B cell (primary cell): ENCODE measurements around the gene DMC1. TPM values are rescaled to one million over a fixed set of nuclear protein-coding genes. Genes with fewer than 3 reads are reported as not detected.

Source experiments
- ATAC-seq: fragments of 200-7000 bp; cut with Tn5 transposase; one replicate; pipeline ENCODE4 v1.10.0; 2021; ENCODE audit warnings: low read depth, mild to moderate bottlenecking, moderate number of reproducible peaks, moderate library complexity
- CTCF ChIA-PET: fragments of 350-600 bp; sonication (Branson Sonifier 250); formaldehyde crosslinking; loops from one replicate; lab custom pipeline; 2021; ENCODE audit warnings: antibody characterized with exemption, inconsistent platforms; lab: Charles Lee
- POLR2A ChIA-PET: fragments of 350-600 bp; sonication (Branson Sonifier 250); formaldehyde crosslinking; loops from one replicate; lab custom pipeline; 2021; ENCODE audit warnings: antibody characterized with exemption; lab: Charles Lee
- DNase-seq: peaks from one replicate; pipeline ENCODE4 v3.0.0; 2013
- H2AFZ ChIP-seq: 2 replicates; pipeline ENCODE4 v1.6.1; 2012; ENCODE audit warnings: mild to moderate bottlenecking, low read depth, low read length; ENCODE audit not compliant: insufficient read depth, poor library complexity, severe bottlenecking
- H3K27ac ChIP-seq, 2 donors: 1 replicate in 1 of 2; 2 replicates in 1 of 2; pipeline ENCODE4 v1.5.1; 2012 to 2013; ENCODE audit warnings: low read length in 2 of 2, mild to moderate bottlenecking in 2 of 2, moderate library complexity in 1 of 2
- H3K27me3 ChIP-seq, 4 experiments: fragments of 200-600 bp in 1 of 4; sonication (generic) in 1 of 4; replicated peaks in 1 of 4; 1 replicate in 2 of 4; 2 replicates in 2 of 4; pipeline versions ENCODE4 v1.6.1 to v1.7.0; 2013 to 2016; ENCODE audit warnings: low read length in 3 of 4, mild to moderate bottlenecking in 2 of 4, mixed read lengths in 1 of 4, moderate library complexity in 1 of 4; ENCODE audit not compliant: insufficient read depth in 4 of 4, control insufficient read depth in 3 of 4; ENCODE audit errors: control extremely low read depth in 1 of 4
- H3K36me3 ChIP-seq, 2 experiments: replicated peaks in 1 of 2; 1 replicate in 1 of 2; 2 replicates in 1 of 2; pipeline versions ENCODE4 v1.6.1 to v1.7.1; 2013; ENCODE audit warnings: low read length in 1 of 2; ENCODE audit not compliant: insufficient read depth in 2 of 2, control insufficient read depth in 1 of 2; ENCODE audit errors: control extremely low read depth in 1 of 2, extremely low read depth in 1 of 2
- H3K4me1 ChIP-seq, 2 donors: fragments of 200-600 bp in 1 of 2; sonication (generic) in 1 of 2; 1 replicate in 1 of 2; 2 replicates in 1 of 2; pipeline versions ENCODE4 v1.5.1 to v1.6.1; 2013 to 2017; ENCODE audit warnings: low read length in 2 of 2; ENCODE audit not compliant: control insufficient read depth in 2 of 2, insufficient read depth in 2 of 2
- H3K4me2 ChIP-seq: replicated peaks from 2 replicates; pipeline ENCODE3; 2012; ENCODE audit warnings: mild to moderate bottlenecking, low read depth, low read length; ENCODE audit not compliant: poor library complexity, severe bottlenecking
- H3K4me3 ChIP-seq, 5 experiments: fragments of 200-600 bp in 1 of 5; sonication (generic) in 1 of 5; 1 replicate in 3 of 5; 2 replicates in 2 of 5; pipeline versions ENCODE4 v1.5.1 to v1.7.0; 2011 to 2016; ENCODE audit warnings: low read length in 4 of 5, mild to moderate bottlenecking in 4 of 5, low read depth in 2 of 5, control low read depth in 1 of 5, moderate library complexity in 1 of 5; ENCODE audit not compliant: insufficient read depth in 1 of 5; ENCODE audit errors: control extremely low read depth in 1 of 5, extremely low read depth in 1 of 5
- H3K79me2 ChIP-seq: fragments of 200-600 bp; sonication (generic); one replicate; pipeline ENCODE4 v1.6.0; 2016; ENCODE audit warnings: low read length; ENCODE audit not compliant: control insufficient read depth, insufficient read depth
- H3K9ac ChIP-seq: fragments of 200-600 bp; sonication (generic); 2 replicates; pipeline ENCODE4 v1.6.1; 2017; ENCODE audit warnings: mild to moderate bottlenecking, low read length, moderate library complexity
- H3K9me3 ChIP-seq, 3 donors: one replicate each; pipeline versions ENCODE4 v1.6.1 to v1.7.1; 2013; ENCODE audit warnings: low read length in 2 of 3; ENCODE audit not compliant: control insufficient read depth in 2 of 3, insufficient read depth in 1 of 3; ENCODE audit errors: control extremely low read depth in 1 of 3
- H4K20me1 ChIP-seq: 2 replicates; pipeline ENCODE4 v1.6.0; 2012; ENCODE audit warnings: mild to moderate bottlenecking, low read length; ENCODE audit not compliant: insufficient read depth, control insufficient read depth, poor library complexity, severe bottlenecking
- H3K27ac Mint-ChIP-seq: one replicate; pipeline ENCODE4 v1.8.0; 2021; ENCODE audit warnings: mixed read lengths
- H3K27me3 Mint-ChIP-seq: one replicate; pipeline ENCODE4 v1.8.0; 2021; ENCODE audit warnings: mixed read lengths
- H3K4me1 Mint-ChIP-seq: one replicate; pipeline ENCODE4 v1.8.0; 2021; ENCODE audit warnings: mixed read lengths
- H3K4me3 Mint-ChIP-seq: one replicate; pipeline ENCODE4 v1.8.0; 2021; ENCODE audit warnings: mixed read lengths
- H3K9me3 Mint-ChIP-seq: one replicate; pipeline ENCODE4 v1.8.0; 2022; ENCODE audit warnings: mixed read lengths; ENCODE audit not compliant: insufficient read depth
- EZH2 ChIP-seq: IDR thresholded peaks from 2 replicates; pipeline ENCODE4 v1.6.1; 2012; ENCODE audit warnings: borderline replicate concordance, low read depth, mild to moderate bottlenecking, moderate library complexity, low read length; ENCODE audit not compliant: insufficient read depth, poor library complexity, severe bottlenecking
- WGBS: methylation state at CpG from one replicate; pipeline ENCODE4 v1.1.5; 2013; ENCODE audit warnings: missing lambda C conversion rate; ENCODE audit not compliant: insufficient coverage; 5-methylcytosine and 5-hydroxymethylcytosine counted together
- intact Hi-C: fragments of 100-400 bp; cut with micrococcal nuclease; formaldehyde crosslinking; loops from one replicate; pipeline ENCODE4 v1.10.0; 2022
- polyA plus RNA-seq: library from polyadenylated mRNA; depleted of rRNA; stranded (reverse); fragments of >200 nt; gene quantifications from 2 replicates; pipeline ENCODE4 v1.2.3, GENCODE V29; 2012
- total RNA-seq, 2 donors: library from RNA; stranded (reverse); fragments of 120-200 nt in 1 of 2; gene quantifications; 1 replicate in 1 of 2; 2 replicates in 1 of 2; pipeline versions ENCODE4 v1.2.3 to v1.2.4, GENCODE V29; 2013 to 2022
- TF ChIP-seq, protein P1 (sequence below): fragments of 200-600 bp; IDR thresholded peaks from one replicate; pipeline ENCODE4 v1.8.0; 2022; ENCODE audit warnings: antibody characterized with exemption, mild to moderate bottlenecking

Gene DMC1
- total and polyA plus RNA-seq, 2 donors (not counting 1 experiment from before 2014, with no cell fraction given): 0.64 TPM; not detected in 1

DNA sequence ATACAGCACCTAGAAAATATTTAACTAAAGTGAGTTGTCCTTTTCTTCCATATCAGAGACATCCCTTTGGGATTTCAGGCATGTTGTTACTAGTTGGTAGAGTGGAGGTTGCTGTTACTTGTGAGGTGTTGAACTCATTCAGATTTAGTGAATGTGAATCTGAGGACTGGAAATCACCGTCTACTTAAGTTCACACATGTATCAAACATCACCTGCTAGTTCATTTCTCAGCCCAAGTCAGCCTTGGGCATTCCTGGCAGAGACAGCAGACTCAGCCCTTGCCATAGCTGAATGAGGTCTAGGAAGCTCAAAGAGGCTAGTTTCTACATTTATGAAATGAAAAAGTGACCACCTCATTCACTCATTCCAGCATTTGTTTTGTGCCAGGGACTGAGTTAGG is 92.4 kb downstream of the DMC1 start:
- ChIA-PET CTCF (no interaction called here), POLR2A (interaction anchor here (0.6 kb wide), 1 partner anchor 49 kb away, joined by 7 read pairs; no protein-coding TSS in a partner anchor)
- Mint-ChIP-seq H3K27ac (peak overlapping the region; percentile 10), H3K4me1 (no peaks in the 10 kb centered on the region), H3K27me3 (peaks cover 5% of the 10 kb centered on the region), H3K9me3 (no peaks in the 10 kb centered on the region), H3K4me3 (no peak overlapping the region)
- no CpG with 5 or more reads among the region's 1 CpG for WGBS
- H4K20me1 ChIP-seq: no peaks in the 10 kb centered on the region
- DNase-seq (no peak), ATAC-seq (no peak)
- intact Hi-C loops: no loop called here
- H3K36me3 ChIP-seq: peaks cover 0 to 28% of the 10 kb centered on the region in 2 experiments
- no peaks in the 10 kb centered on the region for H3K4me1 ChIP-seq
- H3K27ac ChIP-seq: peak overlapping the region in 1 of 2 donors; percentile 12
- no peaks in the 10 kb centered on the region for H3K27me3 ChIP-seq
- H3K9ac ChIP-seq: no peak overlapping the region
- TF ChIP-seq, protein P1, sequence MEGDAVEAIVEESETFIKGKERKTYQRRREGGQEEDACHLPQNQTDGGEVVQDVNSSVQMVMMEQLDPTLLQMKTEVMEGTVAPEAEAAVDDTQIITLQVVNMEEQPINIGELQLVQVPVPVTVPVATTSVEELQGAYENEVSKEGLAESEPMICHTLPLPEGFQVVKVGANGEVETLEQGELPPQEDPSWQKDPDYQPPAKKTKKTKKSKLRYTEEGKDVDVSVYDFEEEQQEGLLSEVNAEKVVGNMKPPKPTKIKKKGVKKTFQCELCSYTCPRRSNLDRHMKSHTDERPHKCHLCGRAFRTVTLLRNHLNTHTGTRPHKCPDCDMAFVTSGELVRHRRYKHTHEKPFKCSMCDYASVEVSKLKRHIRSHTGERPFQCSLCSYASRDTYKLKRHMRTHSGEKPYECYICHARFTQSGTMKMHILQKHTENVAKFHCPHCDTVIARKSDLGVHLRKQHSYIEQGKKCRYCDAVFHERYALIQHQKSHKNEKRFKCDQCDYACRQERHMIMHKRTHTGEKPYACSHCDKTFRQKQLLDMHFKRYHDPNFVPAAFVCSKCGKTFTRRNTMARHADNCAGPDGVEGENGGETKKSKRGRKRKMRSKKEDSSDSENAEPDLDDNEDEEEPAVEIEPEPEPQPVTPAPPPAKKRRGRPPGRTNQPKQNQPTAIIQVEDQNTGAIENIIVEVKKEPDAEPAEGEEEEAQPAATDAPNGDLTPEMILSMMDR: no peak
- no peak for TF ChIP-seq EZH2
- no peaks in the 10 kb centered on the region for H3K9me3 ChIP-seq
- H3K79me2 ChIP-seq: no peaks in the 10 kb centered on the region
- no peak overlapping the region for H3K4me3 ChIP-seq
- H3K4me2 ChIP-seq: no peak overlapping the region
- no peak overlapping the region for H2AFZ ChIP-seq

DNA sequence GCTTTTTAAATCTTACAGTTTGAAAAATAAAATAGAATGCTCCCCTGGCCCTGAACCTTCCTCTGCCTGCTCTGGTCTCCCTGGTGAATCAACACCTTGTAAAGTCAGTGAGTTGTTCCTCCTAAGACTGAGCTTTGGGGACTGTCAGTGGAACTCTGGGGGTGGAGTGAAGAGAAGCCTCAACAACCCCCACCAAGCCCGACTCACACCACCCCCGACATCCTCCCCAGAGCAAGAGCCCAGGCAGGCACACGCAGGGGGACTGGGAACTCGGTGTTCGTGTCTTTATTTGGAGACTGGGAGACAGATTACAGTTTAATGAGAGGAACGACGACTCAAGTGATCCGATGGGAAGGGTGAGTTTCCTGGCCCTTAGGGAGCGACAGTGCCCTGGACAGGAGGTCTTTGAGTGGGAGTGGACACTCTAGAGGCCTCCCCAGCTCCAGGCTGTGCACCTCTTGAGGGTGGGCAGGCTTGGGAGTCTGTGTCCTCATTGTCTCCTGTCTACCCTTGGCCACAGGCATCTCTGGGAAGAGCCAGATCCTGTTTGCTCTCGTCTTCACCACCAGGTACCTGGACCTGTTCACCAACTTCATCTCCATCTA is 95.9 kb downstream of the DMC1 start:
- 82% methylated on average over 7 of the region's 10 CpGs for WGBS
- intact Hi-C loops: no loop called here
- no peak overlapping the region for H2AFZ ChIP-seq
- H3K4me2 ChIP-seq: no peak overlapping the region
- Mint-ChIP-seq H3K9me3 (no peaks in the 10 kb centered on the region), H3K27me3 (peaks cover 11% of the 10 kb centered on the region), H3K4me1 (no peaks in the 10 kb centered on the region), H3K27ac (no peak overlapping the region), H3K4me3 (no peak overlapping the region)
- H3K27me3 ChIP-seq: peaks cover 0 to 5% (median 1%) of the 10 kb centered on the region in 4 experiments
- peaks cover 0 to under 1% (median 0%) of the 10 kb centered on the region in 3 donors for H3K9me3 ChIP-seq
- H3K4me1 ChIP-seq: no peaks in the 10 kb centered on the region
- H3K9ac ChIP-seq: no peak overlapping the region
- TF ChIP-seq, protein P1: no peak
- no peak for TF ChIP-seq EZH2
- H3K4me3 ChIP-seq: no peak overlapping the region
- H4K20me1 ChIP-seq: no peaks in the 10 kb centered on the region
- H3K36me3 ChIP-seq: peaks cover 0 to 3% of the 10 kb centered on the region in 2 experiments
- DNase-seq: no peak
- ChIA-PET POLR2A (interaction anchor here (0.6 kb wide), 1 partner anchor 406 kb away, joined by 3 read pairs; no protein-coding TSS in a partner anchor), CTCF (no interaction called here)
- no peak overlapping the region for H3K27ac ChIP-seq
- no peaks in the 10 kb centered on the region for H3K79me2 ChIP-seq
- ATAC-seq: no peak
